ENCODE data around the gene FBL. TPM values are rescaled to one million over a fixed set of nuclear protein-coding genes. Genes with fewer than 3 reads are reported as not detected.

FBL gene
- total and polyA plus RNA-seq, 4 donors, result 23.3 to 96.2 (median 57.7) TPM

DNA sequence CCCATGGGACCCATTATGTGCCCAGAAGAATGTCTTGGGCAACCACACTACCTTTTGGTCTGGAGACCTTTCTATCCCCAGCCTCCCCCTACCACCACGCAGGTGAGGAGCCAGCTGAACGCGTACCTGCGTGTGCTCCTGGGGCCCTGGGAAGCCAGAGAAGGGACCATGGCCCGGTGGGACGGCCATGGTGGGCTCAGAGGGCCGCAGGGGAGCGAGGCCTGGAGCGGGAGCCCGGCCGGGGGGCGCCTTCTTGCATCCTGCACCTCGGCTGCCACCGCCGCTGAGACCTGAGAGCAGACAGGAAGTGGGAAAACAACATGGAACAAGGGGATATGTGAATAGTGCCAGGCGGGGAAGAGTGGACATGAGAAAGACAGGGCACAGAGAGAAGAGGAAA, 14.5 kb downstream of the FBL start:
- Histone ChIP-seq H3K4me1 (ENCODE audit: control insufficient read depth in 4 of 4, insufficient read depth in 4 of 4, low read length in 3 of 4) (peaks cover 4 to 19% (median 17%) of the 10 kb centered on the region in 4 donors), H3K36me3 (ENCODE audit: control insufficient read depth in 4 of 4, insufficient read depth in 3 of 4, low read depth in 1 of 4, low read length in 3 of 4) (peaks cover 5 to 44% (median 6%) of the 10 kb centered on the region in 4 donors), H3K27ac (ENCODE audit: low read depth in 1 of 2, low read length in 2 of 2) (no peak overlapping the region), H3K9ac (ENCODE audit: low read depth in 1 of 2, low read length in 2 of 2) (no peak overlapping the region), H3K4me3 (ENCODE audit: low read depth in 1 of 3, low read length in 3 of 3) (no peak overlapping the region), H3K9me3 (ENCODE audit: control insufficient read depth in 4 of 4, low read length in 3 of 4) (no peaks in the 10 kb centered on the region), H3K27me3 (ENCODE audit: control insufficient read depth in 4 of 4, insufficient read depth in 4 of 4, low read length in 3 of 4) (no peaks in the 10 kb centered on the region)
- WGBS, result 96% methylated on average over 16 of the region's 16 CpGs
- TF ChIP-seq TAF1 (conservative IDR thresholded peaks at IDR 0.05), result no peak
- TF ChIP-seq RAD21 (IDR thresholded peaks at IDR 0.05), result no peak
- TF ChIP-seq NR2F2 (IDR thresholded peaks at IDR 0.05), result no peak
- no peak for TF ChIP-seq JUND (IDR thresholded peaks at IDR 0.05)
- TF ChIP-seq, protein P1, sequence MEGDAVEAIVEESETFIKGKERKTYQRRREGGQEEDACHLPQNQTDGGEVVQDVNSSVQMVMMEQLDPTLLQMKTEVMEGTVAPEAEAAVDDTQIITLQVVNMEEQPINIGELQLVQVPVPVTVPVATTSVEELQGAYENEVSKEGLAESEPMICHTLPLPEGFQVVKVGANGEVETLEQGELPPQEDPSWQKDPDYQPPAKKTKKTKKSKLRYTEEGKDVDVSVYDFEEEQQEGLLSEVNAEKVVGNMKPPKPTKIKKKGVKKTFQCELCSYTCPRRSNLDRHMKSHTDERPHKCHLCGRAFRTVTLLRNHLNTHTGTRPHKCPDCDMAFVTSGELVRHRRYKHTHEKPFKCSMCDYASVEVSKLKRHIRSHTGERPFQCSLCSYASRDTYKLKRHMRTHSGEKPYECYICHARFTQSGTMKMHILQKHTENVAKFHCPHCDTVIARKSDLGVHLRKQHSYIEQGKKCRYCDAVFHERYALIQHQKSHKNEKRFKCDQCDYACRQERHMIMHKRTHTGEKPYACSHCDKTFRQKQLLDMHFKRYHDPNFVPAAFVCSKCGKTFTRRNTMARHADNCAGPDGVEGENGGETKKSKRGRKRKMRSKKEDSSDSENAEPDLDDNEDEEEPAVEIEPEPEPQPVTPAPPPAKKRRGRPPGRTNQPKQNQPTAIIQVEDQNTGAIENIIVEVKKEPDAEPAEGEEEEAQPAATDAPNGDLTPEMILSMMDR (IDR thresholded peaks at IDR 0.05; ENCODE audit: low read depth, low read length, missing input control), result no peak
- DNase-seq (ENCODE audit: low spot score), result no peak

DNA sequence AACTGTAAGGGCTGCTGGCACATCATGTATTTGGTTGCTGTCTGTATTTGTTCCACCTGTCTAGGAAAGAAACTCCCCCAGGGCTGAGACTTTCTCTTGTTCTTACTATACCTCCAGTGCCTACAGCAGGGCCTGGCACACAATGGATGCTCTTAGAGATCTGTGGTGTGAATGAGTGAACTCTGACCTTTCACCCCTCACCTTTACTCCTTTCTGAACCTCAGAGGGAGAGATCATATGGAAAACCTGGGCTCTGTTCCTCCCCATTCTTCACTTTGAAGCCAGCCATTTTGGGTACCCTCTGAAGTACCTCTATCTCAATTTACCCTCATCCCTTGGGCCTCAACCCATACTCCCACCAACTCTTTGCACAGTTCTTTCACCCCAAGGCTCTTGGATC, 15.3 kb downstream of the FBL start:
- H3K27ac ChIP-seq (ENCODE audit: low read depth in 1 of 2, low read length in 2 of 2), result no peak overlapping the region
- H3K9ac ChIP-seq (ENCODE audit: low read depth in 1 of 2, low read length in 2 of 2), result no peak overlapping the region
- H3K36me3 ChIP-seq (ENCODE audit: control insufficient read depth in 4 of 4, insufficient read depth in 3 of 4, low read depth in 1 of 4, low read length in 3 of 4), result peaks cover 0 to 44% (median 7%) of the 10 kb centered on the region in 4 donors
- no peaks in the 10 kb centered on the region for H3K9me3 ChIP-seq (ENCODE audit: control insufficient read depth in 4 of 4, low read length in 3 of 4)
- no peak overlapping the region for H3K4me3 ChIP-seq (ENCODE audit: low read depth in 1 of 3, low read length in 3 of 3)
- TF ChIP-seq NR2F2 (IDR thresholded peaks at IDR 0.05) (no peak), RAD21 (IDR thresholded peaks at IDR 0.05) (no peak), EGR1 (IDR thresholded peaks at IDR 0.05; ENCODE audit: low read depth in 2 of 2) (no peak), SP1 (IDR thresholded peaks at IDR 0.05) (no peak), TAF1 (conservative IDR thresholded peaks at IDR 0.05) (no peak), FOXA1 (IDR thresholded peaks at IDR 0.05) (no peak), HNF4A (conservative IDR thresholded peaks at IDR 0.05) (no peak), FOXA2 (IDR thresholded peaks at IDR 0.05) (no peak), YY1 (IDR thresholded peaks at IDR 0.05) (no peak), RXRA (IDR thresholded peaks at IDR 0.05) (no peak), JUND (IDR thresholded peaks at IDR 0.05) (no peak), HNF4G (IDR thresholded peaks at IDR 0.05) (no peak), GABPA (IDR thresholded peaks at IDR 0.05 in 1 of 2, conservative IDR thresholded peaks at IDR 0.05 in 1 of 2) (no peak)
- TF ChIP-seq, protein P1 (IDR thresholded peaks at IDR 0.05; ENCODE audit: low read depth, low read length, missing input control), result no peak
- TF ChIP-seq, protein P2, sequence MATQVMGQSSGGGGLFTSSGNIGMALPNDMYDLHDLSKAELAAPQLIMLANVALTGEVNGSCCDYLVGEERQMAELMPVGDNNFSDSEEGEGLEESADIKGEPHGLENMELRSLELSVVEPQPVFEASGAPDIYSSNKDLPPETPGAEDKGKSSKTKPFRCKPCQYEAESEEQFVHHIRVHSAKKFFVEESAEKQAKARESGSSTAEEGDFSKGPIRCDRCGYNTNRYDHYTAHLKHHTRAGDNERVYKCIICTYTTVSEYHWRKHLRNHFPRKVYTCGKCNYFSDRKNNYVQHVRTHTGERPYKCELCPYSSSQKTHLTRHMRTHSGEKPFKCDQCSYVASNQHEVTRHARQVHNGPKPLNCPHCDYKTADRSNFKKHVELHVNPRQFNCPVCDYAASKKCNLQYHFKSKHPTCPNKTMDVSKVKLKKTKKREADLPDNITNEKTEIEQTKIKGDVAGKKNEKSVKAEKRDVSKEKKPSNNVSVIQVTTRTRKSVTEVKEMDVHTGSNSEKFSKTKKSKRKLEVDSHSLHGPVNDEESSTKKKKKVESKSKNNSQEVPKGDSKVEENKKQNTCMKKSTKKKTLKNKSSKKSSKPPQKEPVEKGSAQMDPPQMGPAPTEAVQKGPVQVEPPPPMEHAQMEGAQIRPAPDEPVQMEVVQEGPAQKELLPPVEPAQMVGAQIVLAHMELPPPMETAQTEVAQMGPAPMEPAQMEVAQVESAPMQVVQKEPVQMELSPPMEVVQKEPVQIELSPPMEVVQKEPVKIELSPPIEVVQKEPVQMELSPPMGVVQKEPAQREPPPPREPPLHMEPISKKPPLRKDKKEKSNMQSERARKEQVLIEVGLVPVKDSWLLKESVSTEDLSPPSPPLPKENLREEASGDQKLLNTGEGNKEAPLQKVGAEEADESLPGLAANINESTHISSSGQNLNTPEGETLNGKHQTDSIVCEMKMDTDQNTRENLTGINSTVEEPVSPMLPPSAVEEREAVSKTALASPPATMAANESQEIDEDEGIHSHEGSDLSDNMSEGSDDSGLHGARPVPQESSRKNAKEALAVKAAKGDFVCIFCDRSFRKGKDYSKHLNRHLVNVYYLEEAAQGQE (IDR thresholded peaks at IDR 0.05), result no peak
- TF ChIP-seq, protein P3, sequence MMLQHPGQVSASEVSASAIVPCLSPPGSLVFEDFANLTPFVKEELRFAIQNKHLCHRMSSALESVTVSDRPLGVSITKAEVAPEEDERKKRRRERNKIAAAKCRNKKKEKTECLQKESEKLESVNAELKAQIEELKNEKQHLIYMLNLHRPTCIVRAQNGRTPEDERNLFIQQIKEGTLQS (IDR thresholded peaks at IDR 0.05), result no peak
- TF ChIP-seq, protein P4, sequence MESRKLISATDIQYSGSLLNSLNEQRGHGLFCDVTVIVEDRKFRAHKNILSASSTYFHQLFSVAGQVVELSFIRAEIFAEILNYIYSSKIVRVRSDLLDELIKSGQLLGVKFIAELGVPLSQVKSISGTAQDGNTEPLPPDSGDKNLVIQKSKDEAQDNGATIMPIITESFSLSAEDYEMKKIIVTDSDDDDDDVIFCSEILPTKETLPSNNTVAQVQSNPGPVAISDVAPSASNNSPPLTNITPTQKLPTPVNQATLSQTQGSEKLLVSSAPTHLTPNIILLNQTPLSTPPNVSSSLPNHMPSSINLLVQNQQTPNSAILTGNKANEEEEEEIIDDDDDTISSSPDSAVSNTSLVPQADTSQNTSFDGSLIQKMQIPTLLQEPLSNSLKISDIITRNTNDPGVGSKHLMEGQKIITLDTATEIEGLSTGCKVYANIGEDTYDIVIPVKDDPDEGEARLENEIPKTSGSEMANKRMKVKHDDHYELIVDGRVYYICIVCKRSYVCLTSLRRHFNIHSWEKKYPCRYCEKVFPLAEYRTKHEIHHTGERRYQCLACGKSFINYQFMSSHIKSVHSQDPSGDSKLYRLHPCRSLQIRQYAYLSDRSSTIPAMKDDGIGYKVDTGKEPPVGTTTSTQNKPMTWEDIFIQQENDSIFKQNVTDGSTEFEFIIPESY (IDR thresholded peaks at IDR 0.05), result no peak
- TF ChIP-seq, protein P5, sequence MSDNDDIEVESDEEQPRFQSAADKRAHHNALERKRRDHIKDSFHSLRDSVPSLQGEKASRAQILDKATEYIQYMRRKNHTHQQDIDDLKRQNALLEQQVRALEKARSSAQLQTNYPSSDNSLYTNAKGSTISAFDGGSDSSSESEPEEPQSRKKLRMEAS (IDR thresholded peaks at IDR 0.05), result no peak
- no peak for DNase-seq (ENCODE audit: low spot score)
- H3K4me1 ChIP-seq (ENCODE audit: control insufficient read depth in 4 of 4, insufficient read depth in 4 of 4, low read length in 3 of 4), result peaks cover 4 to 19% (median 17%) of the 10 kb centered on the region in 4 donors
- no peaks in the 10 kb centered on the region for H3K27me3 ChIP-seq (ENCODE audit: control insufficient read depth in 4 of 4, insufficient read depth in 4 of 4, low read length in 3 of 4)

All from liver (tissue), 9 donors.